Transverse colon (tissue), 4 donors: Measurements from ENCODE around the gene OTOG.

Experiments used
- CTCF ChIP-seq, 5 experiments: fragments of 200-600 bp in 3 of 5; fragments of 450-650 bp in 2 of 5; sonication (generic) in 3 of 5; IDR thresholded peaks; 1 replicate in 2 of 5; 2 replicates in 3 of 5; pipeline ENCODE4 v1.5.1; 2016 to 2017; ENCODE audit warnings: antibody characterized with exemption in 5 of 5, inconsistent platforms in 3 of 5, mild to moderate bottlenecking in 2 of 5, moderate library complexity in 1 of 5
- EP300 ChIP-seq: sonication (generic); formaldehyde crosslinking; IDR thresholded peaks from one replicate; pipeline ENCODE4 v1.6.1; 2017; ENCODE audit warnings: antibody characterized with exemption, low read depth
- POLR2A ChIP-seq: fragments of 450-650 bp; IDR thresholded peaks from one replicate; pipeline ENCODE4 v1.6.1; 2016; ENCODE audit warnings: antibody characterized with exemption, mild to moderate bottlenecking, moderate library complexity
- POLR2AphosphoS5 ChIP-seq, 3 donors: sonication (generic); formaldehyde crosslinking; IDR thresholded peaks; one replicate each; pipeline ENCODE4 v1.6.1; 2016; ENCODE audit warnings: antibody characterized with exemption in 3 of 3

GRCh38 chr11:17643506-17644405 is 96.7 kb downstream of the OTOG start:
- TF ChIP-seq CTCF (IDR thresholded peaks at IDR 0.05) = no peak
- no peak for TF ChIP-seq EP300
- no peak for TF ChIP-seq POLR2AphosphoS5 (IDR thresholded peaks at IDR 0.05)
- TF ChIP-seq POLR2A = no peak
